Fibroblast of skin of scalp (primary cell): Measurements from ENCODE around the gene TMEM88.

Experiments
- DNase-seq: peaks from one replicate; pipeline ENCODE4 v3.0.0-alpha.2; 2013

TMEM88 gene

DNA sequence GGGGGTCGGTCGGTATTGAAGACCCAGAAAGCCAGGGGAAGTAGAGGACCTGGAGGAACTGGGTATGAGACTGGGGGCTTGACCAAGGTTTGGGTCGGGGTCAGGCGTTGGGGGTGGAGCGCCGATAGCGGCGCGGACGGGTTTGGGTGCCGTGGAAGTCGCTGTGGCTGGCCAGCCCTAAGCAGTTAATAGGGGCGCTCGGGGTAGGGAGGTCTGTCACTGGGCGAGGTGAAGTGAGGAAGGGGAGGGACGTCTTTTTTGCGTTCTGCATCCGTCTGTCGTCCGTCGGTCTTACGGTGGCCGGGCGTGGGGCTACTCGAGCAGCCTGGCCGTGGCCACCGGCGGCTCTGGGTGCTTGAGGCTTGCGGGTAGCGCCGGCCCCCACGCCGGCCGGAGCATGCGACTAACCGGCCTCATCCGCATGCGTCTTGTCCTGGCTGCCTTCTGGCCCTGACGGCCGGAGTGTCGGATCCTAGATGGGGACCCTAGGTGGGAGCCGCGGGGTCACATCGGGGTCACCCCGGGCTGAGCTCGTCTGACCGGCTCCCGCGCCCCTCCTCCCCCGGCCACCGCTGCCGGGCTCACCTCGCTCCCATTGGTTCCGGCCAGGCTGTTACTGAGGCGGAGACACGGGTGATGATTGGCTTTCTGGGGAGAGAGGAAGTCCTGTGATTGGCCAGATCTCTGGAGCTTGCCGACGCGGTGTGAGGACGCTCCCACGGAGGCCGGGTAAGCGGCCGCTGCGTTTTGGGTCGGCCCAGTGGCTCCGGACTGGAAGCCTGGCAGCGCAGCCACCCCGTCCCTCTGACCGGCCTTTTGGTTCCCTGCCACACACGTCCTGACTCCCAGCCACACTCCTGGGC is 10.3 kb upstream of the TMEM88 start:
- peak; percentile 93 for DNase-seq

DNA sequence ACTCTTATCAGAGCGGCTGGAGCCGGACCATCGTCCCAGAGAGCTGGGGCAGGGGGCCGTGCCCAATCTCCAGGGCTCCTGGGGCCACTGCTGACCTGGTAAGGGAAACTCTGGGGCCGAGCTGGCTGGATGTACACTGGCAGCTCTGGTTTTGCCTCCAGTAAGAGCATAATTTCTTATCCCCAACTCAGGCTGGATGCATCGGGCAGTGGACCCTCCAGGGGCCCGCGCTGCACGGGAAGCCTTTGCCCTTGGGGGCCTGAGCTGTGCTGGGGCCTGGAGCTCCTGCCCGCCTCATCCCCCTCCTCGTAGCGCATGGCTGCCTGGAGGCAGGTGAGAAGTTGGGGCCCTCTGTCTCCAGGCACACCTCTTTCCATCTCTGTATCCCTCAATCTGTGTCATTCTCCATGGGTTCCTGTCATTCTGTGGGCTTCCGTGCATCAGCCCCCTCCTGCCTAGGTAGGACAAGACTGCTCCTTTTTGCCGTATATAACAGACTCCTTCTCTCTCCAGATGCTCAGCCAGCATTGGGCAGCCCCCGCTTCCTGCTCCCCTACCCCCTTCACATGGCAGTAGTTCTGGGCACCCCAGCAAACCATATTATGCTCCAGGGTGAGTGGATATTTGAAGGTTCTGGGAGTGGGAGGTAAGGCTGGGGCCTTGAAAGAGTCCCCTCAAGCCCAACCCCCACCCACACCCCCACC is 9.4 kb upstream of the TMEM88 start:
- DNase-seq = no peak

DNA sequence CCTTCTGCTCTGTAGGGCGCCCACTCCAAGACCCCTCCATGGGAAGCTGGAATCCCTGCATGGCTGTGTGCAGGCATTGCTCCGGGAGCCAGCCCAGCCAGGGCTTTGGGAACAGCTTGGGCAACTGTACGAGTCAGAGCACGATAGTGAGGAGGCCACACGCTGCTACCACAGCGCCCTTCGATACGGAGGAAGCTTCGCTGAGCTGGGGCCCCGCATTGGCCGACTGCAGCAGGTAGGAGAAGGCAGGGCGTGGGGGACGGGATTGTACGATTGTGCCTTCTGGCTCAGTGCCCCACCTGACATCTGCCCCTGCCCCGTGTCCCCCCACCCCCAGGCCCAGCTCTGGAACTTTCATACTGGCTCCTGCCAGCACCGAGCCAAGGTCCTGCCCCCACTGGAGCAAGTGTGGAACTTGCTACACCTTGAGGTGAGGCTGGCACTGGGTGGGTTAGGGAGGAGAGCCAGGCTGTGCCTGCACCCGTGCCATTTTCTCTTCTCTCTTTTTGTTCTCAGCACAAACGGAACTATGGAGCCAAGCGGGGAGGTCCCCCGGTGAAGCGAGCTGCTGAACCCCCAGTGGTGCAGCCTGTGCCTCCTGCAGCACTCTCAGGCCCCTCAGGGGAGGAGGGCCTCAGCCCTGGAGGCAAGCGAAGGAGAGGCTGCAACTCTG is 8.7 kb upstream of the TMEM88 start:
- no peak for DNase-seq

DNA sequence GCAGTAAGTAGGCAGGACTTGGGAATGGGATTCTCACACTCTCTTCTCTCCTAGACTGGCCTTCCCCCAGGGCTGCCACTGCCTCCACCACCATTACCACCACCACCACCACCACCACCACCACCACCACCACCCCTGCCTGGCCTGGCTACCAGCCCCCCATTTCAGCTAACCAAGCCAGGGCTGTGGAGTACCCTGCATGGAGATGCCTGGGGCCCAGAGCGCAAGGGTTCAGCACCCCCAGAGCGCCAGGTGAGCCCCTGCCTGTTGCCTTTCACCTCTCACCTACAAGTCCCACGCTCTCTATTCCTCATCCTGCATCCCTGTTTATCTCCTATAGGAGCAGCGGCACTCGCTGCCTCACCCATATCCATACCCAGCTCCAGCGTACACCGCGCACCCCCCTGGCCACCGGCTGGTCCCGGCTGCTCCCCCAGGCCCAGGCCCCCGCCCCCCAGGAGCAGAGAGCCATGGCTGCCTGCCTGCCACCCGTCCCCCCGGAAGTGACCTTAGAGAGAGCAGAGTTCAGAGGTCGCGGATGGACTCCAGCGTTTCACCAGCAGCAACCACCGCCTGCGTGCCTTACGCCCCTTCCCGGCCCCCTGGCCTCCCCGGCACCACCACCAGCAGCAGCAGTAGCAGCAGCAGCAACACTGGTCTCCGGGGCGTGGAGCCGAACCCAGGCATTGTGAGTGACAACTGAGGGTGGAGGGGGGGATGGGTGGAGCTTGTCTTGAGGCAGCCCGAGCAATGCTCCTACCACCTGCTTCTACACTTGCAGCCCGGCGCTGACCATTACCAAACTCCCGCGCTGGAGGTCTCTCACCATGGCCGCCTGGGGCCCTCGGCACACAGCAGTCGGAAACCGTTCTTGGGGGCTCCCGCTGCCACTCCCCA is 7.9 kb upstream of the TMEM88 start:
- no peak for DNase-seq

DNA sequence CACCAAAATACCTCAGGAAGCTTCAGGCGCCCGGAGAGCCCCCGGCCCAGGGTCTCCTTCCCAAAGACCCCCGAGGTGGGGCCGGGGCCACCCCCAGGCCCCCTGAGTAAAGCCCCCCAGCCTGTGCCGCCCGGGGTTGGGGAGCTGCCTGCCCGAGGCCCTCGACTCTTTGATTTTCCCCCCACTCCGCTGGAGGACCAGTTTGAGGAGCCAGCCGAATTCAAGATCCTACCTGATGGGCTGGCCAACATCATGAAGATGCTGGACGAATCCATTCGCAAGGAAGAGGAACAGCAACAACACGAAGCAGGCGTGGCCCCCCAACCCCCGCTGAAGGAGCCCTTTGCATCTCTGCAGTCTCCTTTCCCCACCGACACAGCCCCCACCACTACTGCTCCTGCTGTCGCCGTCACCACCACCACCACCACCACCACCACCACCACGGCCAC is 6.7 kb upstream of the TMEM88 start:
- no peak for DNase-seq

DNA sequence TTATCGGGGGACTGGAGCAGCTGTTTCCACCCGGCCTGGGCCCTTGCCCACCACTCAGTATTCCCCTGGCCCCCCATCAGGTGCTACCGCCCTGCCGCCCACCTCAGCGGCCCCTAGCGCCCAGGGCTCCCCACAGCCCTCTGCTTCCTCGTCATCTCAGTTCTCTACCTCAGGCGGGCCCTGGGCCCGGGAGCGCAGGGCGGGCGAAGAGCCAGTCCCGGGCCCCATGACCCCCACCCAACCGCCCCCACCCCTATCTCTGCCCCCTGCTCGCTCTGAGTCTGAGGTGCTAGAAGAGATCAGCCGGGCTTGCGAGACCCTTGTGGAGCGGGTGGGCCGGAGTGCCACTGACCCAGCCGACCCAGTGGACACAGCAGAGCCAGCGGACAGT is 6.1 kb upstream of the TMEM88 start:
- DNase-seq = no peak

DNA sequence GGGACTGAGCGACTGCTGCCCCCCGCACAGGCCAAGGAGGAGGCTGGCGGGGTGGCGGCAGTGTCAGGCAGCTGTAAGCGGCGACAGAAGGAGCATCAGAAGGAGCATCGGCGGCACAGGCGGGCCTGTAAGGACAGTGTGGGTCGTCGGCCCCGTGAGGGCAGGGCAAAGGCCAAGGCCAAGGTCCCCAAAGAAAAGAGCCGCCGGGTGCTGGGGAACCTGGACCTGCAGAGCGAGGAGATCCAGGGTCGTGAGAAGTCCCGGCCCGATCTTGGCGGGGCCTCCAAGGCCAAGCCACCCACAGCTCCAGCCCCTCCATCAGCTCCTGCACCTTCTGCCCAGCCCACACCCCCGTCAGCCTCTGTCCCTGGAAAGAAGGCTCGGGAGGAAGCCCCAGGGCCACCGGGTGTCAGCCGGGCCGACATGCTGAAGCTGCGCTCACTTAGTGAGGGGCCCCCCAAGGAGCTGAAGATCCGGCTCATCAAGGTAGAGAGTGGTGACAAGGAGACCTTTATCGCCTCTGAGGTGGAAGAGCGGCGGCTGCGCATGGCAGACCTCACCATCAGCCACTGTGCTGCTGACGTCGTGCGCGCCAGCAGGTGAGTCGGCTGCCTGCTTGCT is 5.6 kb upstream of the TMEM88 start:
- no peak for DNase-seq

DNA sequence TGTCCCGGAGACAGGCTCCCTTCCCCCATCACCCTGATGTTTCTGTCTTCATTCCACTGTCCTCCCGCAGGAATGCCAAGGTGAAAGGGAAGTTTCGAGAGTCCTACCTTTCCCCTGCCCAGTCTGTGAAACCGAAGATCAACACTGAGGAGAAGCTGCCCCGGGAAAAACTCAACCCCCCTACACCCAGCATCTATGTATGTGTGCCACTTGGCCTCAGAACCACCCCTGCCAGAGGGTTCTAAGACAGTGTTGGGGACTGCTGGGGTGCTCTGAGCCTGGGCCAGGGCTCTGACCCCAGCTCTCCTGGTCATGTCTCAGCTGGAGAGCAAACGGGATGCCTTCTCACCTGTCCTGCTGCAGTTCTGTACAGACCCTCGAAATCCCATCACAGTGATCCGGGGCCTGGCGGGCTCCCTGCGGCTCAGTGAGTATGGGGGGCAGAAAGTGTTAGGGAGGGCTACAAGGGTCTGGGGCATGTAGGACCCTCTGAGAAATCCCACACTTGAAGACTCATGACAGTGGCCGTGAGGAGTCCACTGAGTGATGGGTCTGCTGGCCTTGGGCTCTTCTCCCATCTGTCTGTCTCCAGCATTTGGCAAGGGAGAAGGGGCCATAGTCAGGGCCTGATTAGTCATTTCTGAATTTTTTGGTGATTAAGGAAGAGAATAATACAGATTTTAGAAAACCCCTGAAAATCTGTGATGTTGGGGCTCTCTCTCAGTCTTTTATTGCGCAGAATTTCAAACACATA is 4.9 kb upstream of the TMEM88 start:
- no peak for DNase-seq

DNA sequence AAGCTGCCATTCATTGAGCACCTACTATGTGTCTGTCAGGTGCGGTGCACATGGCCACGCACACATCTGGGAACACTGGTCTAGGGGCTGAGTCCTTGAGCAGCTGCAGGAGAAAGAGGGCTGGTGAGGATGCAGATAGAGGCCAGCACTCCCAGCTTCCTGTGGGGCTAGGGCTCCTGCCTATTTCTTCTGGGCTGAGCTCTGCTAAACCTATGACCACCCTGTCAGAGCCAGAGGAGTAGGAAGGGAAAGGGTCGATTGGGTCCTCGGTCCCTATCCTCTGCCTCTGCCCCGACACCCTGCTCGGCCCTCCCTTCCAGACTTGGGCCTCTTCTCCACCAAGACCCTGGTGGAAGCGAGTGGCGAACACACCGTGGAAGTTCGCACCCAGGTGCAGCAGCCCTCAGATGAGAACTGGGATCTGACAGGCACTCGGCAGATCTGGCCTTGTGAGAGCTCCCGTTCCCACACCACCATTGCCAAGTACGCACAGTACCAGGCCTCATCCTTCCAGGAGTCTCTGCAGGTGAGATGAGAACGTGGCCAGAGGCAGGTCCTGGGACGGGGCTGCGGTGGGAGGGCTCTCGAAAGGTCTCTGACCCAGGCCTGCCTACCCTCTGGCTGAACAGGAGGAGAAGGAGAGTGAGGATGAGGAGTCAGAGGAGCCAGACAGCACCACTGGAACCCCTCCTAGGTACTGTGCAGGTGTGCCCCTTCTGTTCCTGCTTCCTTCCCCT is 4.0 kb upstream of the TMEM88 start:
- DNase-seq = no peak

DNA sequence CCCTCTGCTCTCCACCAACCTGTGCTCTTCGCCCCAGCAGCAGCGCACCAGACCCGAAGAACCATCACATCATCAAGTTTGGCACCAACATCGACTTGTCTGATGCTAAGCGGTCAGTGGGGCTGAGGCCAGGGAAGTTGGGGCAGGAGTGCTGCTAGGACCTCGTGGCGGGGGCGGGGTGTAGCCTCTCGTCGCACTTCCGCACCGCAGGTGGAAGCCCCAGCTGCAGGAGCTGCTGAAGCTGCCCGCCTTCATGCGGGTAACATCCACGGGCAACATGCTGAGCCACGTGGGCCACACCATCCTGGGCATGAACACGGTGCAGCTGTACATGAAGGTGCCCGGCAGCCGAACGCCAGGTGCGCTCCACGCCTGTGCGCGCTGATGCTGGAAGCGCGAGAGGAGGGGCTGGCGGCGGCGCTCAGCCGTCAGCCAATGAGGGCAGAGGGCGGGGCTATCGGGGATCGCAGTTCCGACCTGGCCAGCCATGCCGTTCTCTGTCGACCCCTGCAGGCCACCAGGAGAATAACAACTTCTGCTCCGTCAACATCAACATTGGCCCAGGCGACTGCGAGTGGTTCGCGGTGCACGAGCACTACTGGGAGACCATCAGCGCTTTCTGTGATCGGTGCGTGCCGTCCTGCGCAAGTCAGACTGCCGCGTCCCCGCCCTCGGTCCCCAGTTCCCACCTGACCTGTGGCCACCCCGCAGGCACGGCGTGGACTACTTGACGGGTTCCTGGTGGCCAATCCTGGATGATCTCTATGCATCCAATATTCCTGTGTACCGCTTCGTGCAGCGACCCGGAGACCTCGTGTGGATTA is 3.2 kb upstream of the TMEM88 start:
- DNase-seq = peak; percentile 81

DNA sequence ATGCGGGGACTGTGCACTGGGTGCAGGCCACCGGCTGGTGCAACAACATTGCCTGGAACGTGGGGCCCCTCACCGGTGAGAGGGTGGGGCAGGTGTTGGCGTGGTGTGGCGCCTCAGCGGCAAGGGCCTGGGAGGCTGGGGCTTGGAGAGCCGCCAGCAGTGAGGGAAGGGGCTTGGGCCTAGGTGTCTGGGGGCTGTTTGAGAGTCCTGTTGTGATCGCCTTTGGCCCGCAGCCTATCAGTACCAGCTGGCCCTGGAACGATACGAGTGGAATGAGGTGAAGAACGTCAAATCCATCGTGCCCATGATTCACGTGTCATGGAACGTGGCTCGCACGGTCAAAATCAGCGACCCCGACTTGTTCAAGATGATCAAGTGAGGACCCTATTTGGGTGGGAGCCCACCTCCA is 2.6 kb upstream of the TMEM88 start:
- DNase-seq = no peak

DNA sequence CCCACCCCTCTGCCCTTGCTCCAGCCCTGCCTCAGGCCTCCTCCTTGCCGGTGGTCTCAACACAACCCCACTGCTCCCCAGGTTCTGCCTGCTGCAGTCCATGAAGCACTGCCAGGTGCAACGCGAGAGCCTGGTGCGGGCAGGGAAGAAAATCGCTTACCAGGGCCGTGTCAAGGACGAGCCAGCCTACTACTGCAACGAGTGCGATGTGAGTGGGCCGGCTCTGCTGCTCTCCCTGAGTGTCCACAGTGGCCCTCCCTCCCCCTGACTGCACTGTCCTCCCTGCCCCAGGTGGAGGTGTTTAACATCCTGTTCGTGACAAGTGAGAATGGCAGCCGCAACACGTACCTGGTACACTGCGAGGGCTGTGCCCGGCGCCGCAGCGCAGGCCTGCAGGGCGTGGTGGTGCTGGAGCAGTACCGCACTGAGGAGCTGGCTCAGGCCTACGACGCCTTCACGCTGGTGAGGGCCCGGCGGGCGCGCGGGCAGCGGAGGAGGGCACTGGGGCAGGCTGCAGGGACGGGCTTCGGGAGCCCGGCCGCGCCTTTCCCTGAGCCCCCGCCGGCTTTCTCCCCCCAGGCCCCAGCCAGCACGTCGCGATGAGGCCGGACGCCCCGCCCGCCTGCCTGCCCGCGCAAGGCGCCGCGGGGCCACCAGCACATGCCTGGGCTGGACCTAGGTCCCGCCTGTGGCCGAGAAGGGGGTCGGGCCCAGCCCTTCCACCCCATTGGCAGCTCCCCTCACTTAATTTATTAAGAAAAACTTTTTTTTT is 1.8 kb upstream of the TMEM88 start:
- no peak for DNase-seq

DNA sequence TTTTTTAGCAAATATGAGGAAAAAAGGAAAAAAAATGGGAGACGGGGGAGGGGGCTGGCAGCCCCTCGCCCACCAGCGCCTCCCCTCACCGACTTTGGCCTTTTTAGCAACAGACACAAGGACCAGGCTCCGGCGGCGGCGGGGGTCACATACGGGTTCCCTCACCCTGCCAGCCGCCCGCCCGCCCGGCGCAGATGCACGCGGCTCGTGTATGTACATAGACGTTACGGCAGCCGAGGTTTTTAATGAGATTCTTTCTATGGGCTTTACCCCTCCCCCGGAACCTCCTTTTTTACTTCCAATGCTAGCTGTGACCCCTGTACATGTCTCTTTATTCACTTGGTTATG is 1.2 kb upstream of the TMEM88 start:
- DNase-seq = no peak

DNA sequence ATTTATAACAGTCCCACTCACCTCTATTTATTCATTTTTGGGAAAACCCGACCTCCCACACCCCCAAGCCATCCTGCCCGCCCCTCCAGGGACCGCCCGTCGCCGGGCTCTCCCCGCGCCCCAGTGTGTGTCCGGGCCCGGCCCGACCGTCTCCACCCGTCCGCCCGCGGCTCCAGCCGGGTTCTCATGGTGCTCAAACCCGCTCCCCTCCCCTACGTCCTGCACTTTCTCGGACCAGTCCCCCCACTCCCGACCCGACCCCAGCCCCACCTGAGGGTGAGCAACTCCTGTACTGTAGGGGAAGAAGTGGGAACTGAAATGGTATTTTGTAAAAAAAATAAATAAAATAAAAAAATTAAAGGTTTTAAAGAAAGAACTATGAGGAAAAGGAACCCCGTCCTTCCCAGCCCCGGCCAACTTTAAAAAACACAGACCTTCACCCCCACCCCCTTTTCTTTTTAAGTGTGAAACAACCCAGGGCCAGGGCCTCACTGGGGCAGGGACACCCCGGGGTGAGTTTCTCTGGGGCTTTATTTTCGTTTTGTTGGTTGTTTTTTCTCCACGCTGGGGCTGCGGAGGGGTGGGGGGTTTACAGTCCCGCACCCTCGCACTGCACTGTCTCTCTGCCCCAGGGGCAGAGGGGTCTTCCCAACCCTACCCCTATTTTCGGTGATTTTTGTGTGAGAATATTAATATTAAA is 638 bp upstream of the TMEM88 start:
- no peak for DNase-seq

DNA sequence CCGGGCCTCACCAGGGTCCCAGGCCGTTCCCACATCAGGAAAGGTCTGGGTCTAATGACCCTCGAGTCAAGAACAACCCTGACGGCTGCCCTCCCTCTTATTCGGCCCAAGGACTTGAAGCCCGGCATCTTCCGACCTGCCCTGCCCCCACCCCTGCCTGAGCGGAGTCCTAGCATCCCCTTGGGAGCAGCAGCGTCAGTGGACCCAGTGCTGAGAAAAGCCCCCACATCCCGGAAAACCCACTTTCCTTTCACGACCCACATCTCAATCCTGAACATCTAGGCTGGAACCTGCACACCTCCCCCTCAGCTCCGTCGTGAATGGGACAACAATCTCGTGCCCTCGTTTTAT is 769 bp downstream of the TMEM88 start:
- DNase-seq = no peak

DNA sequence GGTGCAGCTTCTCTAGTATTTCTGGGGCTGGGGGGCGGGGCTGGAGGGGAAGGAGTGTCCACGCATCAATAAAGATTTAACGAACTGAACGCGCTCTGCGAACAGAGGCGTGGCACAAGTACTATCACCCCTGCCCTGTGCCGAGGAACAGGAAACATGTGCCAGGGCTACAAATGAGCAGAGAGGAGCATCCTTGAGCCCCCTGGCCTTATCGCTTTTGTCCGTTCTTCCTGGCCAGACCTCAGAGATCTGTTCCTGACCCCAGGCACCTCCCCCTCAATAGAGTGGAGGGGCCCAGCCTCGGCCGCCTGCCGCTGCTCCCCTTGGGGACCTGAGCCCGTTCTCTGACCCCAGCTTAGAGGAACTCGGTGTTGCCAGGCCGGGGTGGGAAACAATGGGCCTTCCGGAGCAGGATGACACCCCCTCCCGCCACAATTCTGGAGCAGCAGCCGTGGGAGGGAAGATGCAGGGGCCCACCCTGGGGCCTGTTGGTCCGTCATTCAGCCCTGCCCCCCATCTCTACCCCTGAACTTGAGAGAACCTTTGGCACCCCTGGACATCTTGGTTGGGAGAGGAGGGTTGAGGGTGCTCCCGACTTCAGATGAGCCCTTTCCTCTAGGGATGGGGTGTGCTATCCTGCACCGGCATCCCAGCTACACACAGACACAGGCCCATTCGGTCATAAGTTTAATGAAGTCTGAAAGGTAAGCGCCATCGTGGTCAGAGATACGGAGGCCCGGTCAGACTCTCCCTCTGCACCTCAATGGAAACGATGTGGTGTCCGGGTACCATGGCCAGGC is 1.3 kb downstream of the TMEM88 start:
- DNase-seq = no peak
